CD4-positive, alpha-beta T cell treated with Interleukin-15 for 4 hours (primary cell): ENCODE results near the gene RAP2C.
"Not testable (repeated sequence)": the region's sequence is repeated elsewhere in the genome, so short reads cannot be mapped to it uniquely, and the experiment has no call there.

Experiments
- DNase-seq: peaks from one replicate; pipeline ENCODE4 v3.0.0-alpha.2; 2020; ENCODE audit warnings: low spot score

RAP2C gene

GRCh38 chrX:132199941-132200340 lies 19.3 kb downstream of the RAP2C start:
- no peak for DNase-seq

GRCh38 chrX:132193872-132194574 lies 25.2 kb downstream of the RAP2C start:
- no peak for DNase-seq

DNA sequence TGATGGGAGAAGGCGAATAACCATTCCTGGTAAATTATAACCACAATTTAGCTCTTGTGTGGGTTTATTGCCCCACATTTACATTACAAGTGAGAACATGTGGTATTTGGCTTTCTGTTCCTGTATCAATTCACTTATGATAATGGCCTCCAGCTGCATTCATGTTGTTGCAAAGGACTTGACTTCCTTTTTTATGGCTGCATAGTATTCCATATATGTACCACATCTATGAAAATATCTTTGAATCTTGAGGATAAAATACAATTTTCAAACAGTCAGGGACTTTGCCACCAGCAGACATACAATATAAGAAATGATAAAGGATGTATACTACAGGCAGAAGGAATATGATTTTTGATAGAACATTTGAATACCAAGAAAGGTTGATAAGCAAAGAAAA lies 27.3 kb downstream of the RAP2C start:
- DNase-seq = no peak

DNA sequence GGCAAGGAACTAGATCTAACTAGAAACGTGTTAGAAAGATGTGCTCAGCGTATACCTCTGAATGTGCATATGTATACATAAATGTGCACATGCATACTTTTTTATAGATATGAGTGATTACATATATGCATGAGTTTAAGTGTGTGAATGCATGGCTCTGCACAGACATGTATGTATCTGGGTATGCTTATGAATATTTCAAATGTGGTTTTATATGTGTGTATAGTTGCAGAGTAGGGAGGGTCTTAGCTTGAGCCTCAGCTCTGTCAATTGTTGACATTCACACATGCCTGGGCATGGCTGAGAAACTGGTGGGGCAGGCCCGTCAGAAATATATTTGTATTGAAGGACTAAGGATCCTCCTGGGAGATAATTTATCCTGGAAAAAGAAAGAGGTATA lies 31.1 kb downstream of the RAP2C start:
- no peak for DNase-seq

- DNase-seq = no peak
Observed at GRCh38 chrX:132187451-132187850, 31.8 kb downstream of the RAP2C start.

DNA sequence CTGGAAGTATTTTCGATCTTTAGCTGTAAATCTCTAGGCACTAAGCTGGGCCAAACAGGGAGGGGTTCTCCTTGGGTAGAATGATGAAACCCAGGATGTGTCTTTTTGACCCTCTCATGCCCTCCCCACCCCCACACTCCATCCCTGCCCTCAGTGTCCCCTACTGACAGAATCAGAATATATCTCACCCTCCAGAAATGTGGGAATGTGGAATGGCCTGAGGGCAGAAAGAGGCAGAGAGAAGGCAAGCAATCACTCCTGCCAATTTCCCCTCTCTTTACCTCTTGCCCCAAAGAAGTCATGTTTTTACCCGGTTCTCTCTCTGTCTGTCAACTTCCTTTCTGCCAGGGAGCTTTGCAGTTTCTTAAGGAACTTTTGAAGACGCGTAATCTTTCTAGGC lies 34.4 kb downstream of the RAP2C start:
- DNase-seq = no peak

DNA sequence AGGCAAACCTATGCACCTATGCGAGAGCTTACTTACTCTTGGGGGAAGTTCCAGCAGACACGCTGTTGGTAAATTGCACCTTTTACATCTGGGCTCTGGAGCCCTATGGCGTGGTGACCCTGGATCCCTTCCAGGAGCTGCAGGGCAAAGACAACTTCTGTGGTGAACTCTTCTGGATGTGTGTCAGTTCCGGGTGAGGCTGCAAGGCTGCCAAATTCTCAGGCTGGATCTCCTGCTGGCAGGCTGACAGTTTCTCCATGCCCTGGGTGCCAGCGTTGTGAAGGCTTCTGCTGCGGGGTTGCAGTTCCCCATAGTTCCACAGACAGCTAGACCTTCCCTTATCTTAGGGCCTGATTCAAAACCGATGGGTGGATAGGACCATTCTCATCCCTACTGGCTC lies 37.9 kb downstream of the RAP2C start:
- DNase-seq = no peak

- DNase-seq = no peak
Observed at GRCh38 chrX:132180929-132181328, 38.3 kb downstream of the RAP2C start.

- no peak for DNase-seq
Observed at GRCh38 chrX:132173647-132174046, 45.6 kb downstream of the RAP2C start.

DNA sequence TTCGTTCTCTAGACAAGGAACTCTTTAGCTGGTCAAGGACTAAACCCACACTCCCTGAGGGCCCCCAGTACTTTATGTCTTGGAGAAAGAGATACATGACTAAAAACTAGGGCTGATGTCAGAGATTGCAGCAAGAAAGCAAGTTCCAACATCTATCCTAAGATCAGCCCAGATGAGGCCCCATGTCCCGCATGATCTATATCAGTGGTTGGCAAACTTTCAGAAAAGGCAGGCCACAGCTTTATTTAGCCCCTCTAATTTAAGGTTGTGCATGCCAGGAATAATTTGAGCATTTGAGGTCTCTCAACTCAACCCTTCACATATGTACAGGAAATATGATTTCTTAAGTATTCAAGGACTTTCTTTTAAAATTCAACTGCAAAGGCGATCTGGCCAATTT lies 47.4 kb downstream of the RAP2C start:
- DNase-seq = no peak

- no peak for DNase-seq
Observed at GRCh38 chrX:132171478-132171877, 47.8 kb downstream of the RAP2C start.

GRCh38 chrX:132169554-132169953 lies 49.7 kb downstream of the RAP2C start:
- no peak for DNase-seq

DNA sequence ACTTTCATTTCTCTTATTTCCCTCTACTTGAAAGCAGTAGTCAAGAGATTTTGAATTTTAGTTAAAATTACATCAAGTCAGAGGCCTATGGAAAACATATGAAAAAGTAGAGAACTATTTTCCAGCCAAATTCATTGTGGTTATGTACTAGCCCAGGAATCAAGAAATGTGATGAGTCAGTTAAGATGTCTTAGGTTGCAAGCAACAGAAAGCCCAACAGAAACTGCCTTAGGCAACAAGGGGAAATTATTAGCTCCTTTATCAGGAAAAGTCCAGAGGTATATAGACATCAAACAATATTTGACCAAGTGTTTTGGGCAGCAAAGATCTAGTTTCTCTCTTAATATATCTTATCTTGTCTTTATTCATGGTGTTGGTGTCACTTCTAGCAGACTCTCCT lies 53.6 kb downstream of the RAP2C start:
- DNase-seq = no peak

DNA sequence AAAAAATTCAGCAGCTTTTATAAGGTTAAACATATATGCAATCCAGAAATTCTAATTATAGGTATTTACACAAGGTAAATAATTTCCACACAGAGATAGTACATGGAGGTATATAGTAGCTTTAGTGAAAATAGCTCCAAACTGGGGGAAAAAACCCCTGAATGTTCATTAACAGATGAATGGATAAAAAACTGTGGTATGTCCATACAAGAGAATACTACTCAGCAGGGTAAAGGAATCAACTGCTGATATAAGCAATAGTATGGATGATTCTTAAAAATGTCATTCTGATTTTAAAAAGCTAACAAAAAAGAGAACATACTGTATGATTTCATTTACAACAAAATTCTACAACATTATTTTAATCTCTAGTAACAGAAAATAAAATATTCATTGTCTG lies 54.2 kb downstream of the RAP2C start:
- no peak for DNase-seq

GRCh38 chrX:132163094-132163493 lies 56.2 kb downstream of the RAP2C start:
- not testable (repeated sequence) for DNase-seq

DNA sequence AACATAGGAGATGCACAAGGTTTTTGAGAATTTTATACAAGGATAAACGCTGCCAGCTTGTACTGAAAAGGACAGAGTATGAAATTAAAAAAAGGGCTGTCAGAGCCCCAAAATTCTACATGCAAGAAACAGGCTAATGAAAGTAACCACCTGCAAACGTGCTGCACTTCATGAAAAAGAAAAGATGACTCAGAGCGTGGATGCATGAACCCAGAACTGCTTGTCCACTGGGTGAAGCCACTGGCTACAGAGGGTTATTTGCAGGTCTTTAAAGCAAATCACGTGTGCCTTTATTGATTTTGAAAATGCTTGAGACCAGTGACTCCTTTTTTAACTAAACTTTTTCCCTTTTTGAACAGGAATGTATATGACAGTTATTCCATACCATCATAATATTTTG lies 66.1 kb downstream of the RAP2C start:
- DNase-seq = no peak
